ENCODE data around the gene PKHD1.

The PKHD1 gene

DNA sequence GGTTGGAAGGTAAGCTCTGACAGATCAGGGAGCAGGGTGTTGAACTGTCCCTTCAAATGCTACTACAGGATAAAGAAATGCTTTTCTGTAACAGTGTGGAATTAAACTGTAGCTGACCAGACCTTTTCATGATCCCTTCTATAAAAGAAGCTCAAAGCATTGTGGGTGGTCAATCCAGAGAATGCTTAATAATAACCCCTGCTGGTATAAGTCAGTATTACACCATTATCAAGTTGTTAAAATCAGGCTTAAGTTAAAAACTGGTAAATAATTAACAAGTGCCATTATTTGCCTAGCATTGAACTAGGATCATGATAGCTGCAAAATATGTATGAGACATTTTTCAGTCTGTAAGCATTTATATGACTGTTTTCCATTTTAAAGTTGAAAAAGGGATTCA lies 468.9 kb downstream of the PKHD1 start:
- no peak for DNase-seq (ENCODE audit: low read depth)

DNA sequence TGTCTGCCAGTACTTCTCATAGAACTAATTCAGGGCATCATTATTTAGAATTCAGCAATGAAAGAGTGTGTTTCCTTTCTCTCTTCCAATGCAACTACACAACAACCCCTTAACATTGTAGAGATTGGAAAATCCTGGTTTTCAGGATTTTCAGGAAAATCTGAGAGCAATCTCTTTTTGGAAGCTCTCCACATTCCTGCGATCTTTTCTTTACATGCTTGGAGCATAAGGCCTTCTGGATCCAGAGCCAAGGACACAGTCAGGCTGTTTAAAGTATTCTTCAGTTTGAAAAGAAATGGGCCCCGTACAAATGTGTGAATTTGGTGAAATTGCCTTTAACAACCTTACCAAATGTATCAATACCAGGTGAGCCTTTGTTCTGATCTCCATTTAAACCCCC lies 469.7 kb downstream of the PKHD1 start:
- DNase-seq (ENCODE audit: low read depth), result no peak

DNA sequence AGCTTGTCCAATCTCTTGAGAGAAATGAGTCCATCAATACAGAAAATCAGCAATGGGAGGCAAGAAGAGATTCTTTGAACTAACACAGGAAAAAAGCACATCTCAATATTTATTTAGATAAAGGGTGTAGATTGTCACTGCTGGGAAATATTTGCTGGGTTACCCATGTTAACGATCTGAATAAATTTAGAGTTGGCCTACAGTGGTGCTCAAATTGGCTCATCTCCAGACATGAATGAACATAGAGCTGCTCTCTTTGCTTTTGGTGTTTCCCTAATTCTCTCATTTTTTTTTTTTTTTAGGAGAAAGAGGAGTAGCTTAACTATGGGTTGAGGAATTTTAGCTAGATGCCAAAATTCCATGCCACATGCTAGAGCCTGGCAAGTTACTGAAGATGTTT lies 471.2 kb downstream of the PKHD1 start:
- DNase-seq (ENCODE audit: low read depth), result no peak

DNA sequence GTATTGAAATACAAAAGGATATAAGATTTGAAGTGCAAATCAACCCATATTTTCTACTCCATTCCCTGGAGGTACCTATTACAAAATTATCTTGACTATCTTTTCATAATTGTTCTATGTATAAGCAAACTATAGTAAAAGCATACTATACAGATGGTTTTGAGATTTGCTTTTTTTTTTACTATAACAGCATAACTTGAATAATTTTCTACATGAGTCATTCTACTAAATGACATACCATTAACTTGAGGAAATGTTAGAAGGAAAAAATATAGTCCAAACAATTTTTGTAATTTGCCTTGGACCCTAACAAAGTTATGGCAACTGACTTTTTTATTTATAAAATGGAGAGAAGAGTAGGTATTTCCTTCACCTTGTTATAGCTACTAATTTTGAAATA lies 472.7 kb downstream of the PKHD1 start:
- no peak for DNase-seq (ENCODE audit: low read depth)

DNA sequence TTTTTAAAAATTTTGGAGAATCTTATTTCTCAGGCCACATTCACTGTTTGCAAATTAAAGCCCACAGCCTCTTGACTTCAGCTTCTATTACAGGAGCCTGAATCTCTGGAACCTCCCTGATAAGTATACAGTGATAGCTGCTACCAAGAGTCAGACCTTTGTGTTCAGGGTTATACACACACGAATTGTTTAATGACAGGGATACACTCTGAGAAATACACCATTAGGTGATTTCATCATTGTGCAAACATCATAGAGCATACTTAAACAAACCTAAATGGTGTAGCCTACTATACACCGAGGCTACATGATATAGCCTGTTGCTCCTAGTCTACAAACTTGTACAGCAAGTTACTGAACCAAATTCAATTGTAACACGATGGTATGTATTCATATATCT lies 473.9 kb downstream of the PKHD1 start:
- DNase-seq (ENCODE audit: low read depth), result no peak

DNA sequence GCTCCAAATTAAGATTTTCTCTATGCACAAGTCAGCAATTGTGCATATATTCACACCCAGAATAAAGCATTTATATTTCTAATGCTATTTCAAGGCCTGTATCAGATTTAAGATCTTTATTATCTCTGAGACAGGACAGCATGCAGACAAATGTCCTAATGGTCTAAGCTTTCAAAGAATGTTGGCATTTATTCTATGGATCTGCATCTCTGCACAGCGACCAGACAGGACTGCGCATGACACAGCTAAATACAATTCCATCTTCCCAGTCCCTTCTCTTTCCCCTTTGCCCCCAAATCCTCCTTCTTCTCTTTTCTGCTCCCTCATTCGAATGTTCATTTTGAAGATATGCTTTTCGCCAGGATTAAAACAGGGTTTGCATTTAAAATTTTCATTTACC lies 478.5 kb downstream of the PKHD1 start:
- DNase-seq (ENCODE audit: low read depth), result no peak

DNA sequence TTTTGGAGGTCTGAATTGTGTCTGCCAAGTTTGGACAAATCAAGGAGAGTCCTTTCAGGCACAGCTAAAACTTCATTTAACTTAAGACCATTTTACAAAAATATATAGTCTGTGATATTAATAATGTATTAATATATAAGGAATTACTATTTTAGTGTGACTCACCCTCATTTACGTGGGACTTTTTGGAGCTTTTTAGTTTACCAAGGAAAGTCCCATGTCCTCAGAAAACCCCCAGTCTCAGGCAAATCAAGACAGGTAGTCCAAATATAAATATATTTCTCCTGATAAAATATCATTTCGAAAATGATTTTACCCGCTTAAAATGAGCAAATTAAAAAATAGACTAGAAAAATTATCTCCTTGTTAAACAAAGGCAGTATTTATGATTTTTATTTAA lies 479.0 kb downstream of the PKHD1 start:
- no peak for DNase-seq (ENCODE audit: low read depth)

DNA sequence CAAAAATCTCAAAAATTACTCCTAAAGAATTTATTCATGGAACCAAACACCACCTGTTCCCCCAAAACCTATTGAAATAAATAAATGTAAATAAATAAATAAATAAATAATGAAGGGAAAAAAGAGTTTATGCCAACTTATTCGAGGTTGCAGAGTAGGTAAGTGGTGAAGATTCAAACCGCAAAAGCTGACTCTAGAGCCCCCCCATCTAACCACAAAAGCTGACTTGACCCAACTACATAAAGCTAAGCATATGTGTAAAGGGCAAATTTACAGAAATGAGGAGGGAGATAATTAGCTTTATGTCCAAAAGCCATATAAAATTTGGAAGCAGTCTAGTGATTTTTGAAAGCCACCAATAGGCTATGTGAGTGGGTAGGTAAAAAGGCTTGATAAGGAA lies 486.9 kb downstream of the PKHD1 start:
- no peak for DNase-seq (ENCODE audit: low read depth)

DNA sequence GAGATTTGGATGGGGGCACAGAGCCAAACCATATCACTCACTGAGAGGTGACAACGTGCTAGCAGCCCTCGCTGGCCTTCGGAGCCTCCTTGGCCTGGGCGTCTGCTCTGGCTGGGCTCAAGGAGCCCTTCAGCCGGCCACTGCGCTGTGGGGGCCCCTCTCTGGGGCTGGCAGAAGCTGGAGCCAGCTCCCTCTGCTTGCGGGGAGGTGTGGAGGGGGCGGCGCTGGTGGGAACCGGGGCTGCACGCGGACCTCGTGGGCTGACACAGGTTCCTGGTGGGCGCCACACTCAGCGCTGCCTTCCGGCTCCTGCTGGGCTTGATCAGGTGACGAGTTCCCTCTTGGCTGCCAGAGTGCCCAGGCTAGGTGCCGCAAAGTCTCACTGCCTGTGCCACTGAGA lies 489.2 kb downstream of the PKHD1 start:
- no peak for DNase-seq (ENCODE audit: low read depth)

DNA sequence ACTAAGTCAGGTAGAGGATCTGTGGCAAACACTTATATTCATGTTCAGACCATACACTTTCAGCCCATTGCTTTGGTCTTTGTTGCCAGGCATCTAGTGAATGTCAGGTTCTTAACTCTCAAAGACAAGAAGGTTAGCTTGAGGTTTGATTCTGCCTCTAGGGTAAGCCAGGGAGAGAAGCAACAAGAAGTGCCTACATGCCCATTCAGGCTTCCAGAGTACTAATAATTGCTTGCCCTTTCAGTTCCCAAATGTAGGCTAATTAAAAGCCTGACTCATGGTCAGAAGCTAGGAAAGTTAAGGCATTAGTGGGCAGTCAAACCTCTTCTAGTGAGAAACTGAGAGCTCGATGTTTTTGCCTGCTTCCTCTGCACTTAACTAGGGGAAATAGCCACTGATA lies 492.4 kb downstream of the PKHD1 start:
- no peak for DNase-seq (ENCODE audit: low read depth)

DNA sequence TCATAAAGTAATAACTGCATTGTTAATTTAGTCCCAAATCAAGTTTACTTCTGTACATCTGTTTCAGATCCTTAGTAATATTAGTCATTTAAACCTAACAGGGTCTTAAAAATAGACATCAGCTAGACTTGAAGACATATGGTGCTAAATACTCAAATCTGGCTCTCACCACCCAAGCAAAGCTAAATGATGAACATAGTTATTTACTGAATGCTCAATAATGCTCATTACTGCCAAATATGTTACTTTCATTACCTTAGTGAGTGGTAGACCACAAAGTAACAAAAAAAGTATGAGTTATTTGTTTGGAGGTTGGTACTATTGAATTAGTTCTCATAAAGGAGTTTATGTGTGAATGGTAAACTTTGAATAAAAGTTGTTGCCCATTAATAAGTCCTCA lies 502.1 kb downstream of the PKHD1 start:
- DNase-seq (ENCODE audit: low read depth), result no peak

DNA sequence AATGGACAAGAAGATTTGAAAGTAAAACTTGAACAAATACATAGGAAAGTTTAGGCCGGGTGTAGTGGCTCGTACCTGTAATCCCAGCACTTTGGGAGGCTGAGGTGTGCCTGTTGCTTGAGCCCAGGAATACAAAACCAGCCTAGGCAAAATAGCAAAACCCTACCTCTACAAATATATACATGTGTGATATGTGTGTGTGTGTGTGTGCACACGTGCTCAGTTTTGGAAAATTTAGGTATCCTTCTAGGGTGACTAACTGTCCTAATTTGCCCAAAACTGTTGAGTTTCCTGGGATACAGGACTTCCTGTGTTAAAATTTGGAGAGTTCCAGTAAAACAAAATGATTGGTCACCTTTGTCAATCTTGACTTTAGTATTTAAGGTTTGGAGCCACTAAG lies 503.2 kb downstream of the PKHD1 start:
- DNase-seq (ENCODE audit: low read depth), result no peak

DNA sequence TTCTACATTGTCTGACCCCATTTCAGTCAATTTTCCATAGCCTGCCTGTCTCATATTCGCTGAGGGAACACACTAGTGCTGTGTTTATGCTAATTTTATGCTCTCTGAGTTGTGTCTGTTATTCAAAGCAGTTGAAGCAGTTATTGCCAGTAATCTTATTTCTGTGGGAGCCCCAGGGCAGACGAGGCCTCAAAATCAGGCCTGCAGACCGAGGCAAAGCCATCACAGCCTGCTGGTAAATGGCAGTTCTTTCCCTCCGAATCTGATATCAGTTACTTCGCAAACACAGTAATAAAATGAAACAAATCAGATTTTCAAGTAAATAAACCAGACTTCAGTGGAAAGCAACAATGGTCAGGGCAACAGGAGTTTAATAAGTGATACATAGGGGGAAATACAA lies 508.4 kb downstream of the PKHD1 start:
- DNase-seq (ENCODE audit: low read depth), result no peak

DNA sequence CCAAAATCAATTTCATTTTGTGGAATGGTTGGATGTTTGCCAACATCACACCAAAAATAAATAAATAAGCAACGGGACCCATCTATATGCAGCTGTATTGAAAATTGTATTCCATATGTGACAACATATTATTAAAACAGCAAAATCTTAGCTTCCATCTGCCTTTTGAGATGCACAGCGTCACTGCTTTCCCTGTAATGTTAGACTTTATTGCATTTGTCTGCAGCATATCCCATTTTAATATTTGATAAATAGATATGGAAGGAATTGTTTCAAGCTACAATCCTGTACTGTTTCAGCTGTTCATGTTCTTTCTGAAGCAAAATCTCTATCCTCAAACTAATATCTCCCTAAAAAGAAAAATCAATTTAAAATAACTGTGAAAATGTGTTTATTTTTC lies 509.1 kb downstream of the PKHD1 start:
- DNase-seq (ENCODE audit: low read depth), result no peak

DNA sequence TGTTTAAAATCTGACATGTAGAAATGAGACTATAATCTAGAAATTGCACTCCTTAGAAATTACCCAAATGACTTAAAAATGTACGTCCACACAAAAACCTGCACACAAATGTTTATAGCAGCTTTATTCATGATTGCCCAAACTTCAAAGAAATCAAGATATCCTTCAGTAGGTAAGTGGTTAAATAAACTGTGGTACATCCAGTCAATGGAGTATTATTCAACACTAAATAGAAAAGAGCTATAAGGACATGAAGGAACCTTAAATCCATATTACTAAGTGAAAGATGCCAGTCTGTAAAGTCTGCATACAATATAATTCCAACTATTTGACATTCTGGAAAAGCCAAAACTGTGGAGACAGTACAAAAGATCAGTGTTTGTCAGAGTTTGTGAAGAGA lies 513.4 kb downstream of the PKHD1 start:
- DNase-seq (ENCODE audit: low read depth), result no peak

DNA sequence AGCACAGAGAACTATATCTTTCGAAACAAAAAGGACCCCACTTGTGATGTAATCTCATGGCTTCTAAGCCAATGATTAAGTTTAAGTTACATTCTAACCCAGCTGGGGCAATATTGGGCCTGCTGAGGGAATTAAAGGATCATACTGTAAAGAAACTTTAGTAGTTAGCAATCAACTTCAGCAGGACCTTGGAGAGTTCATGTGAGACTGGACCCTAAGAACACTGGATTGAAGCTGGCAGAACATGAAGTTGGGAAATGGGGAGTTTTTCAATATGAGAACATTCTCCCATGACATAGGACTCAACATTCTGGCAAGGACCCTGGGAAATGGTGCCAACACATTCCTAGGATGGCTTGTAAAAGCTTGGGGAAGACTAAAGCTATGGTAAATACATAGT lies 516.2 kb downstream of the PKHD1 start:
- no peak for DNase-seq (ENCODE audit: low read depth)

DNA sequence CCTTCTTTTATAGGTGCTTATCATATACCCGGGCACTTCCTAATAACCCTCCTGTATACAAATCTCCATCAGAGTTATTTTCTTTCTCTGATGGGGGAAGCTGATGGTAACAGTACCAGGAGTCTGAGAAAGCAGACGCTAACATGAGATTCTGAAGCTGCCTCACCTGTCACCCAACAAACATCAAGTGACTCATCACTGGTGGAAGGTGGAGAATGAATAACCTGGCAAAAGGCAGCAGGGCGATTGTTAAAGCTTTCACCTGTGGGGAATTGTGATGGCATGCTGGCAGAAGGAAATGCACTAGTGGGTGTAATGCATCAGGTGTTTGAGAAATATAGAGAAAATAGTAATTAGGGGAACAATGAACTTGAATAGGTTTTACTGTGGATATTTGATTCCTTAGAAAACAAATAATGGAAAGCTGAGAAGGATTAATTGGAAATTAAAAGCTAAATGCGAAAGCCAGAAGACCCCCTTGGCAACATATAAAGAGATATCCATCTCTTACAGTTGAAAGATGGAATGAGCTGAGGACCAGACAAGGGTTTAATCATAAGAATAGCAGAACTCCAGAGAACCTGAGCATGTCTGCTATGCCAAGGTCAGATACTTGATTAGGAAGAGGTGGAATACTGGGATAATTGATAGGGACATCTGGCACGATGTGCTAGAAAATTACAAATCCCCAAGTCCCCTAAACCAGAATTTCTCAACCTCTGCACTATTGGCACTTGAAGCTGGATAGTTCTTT lies 517.1 kb downstream of the PKHD1 start:
- no peak for DNase-seq (ENCODE audit: low read depth)

DNA sequence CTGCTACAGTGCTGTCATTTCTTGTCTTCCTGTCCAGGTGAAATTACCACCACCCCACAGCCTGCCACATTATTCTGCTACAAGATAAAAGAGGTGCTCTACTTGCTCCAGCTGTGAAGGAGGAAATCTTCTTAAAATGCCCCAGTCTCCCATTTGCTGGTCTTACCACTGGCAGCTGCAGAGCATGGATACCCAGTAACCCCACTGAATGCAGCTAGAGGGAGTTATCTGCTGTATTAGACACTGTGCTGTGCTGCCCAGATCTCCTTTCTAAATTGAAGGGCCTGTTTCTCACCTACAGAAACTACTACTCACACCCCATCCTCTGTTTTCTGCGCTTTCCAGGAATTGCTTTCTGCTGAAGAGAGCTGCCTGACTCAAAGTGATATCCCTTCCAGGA lies 517.8 kb downstream of the PKHD1 start:
- no peak for DNase-seq (ENCODE audit: low read depth)

DNA sequence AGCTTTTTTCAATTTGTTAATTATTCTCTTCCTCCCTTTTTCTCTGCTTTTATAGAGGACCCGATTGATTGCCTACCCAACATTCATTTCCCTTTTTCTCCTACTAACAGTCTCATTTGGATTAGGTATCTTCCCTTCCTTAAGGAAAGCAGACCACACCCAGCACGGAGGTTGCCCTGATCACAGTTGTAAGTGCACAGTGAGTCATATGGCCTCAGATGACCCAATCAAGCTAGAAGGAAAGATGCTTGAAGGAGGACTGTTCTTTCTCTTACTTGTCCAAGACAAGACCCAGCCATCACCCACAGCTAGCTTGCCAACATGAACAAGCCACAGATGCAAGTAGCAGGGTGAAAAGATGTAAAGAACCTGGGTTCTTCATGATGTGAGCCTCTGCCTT lies 518.6 kb downstream of the PKHD1 start:
- DNase-seq (ENCODE audit: low read depth), result no peak

DNA sequence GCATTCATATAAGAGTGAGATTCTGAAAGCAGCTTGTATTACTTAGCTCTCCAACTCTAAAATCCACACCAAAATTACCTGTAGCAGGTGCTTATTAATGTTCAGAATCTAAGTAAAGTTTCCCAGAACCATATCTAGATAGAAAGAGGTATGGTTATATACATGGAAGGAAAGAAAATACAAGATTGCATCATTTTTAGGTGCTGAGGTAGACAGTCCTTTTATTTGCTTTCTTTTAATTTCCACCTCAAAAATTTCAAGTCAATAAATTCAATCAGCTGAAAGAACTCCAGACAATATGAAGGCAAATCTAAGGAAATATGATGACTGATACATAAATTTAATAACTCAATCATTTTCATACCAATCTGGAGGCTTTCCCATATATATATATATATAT lies 521.9 kb downstream of the PKHD1 start:
- DNase-seq (ENCODE audit: low read depth), result no peak

Data from activated T-cell treated with anti-CD3 and anti-CD28 coated beads for 1 hour (primary cell).